NCI-H345 treated with DMSO at 0.1 percent for 48 hours (cell line): ENCODE data around the gene IL1RN.

Source experiments
- DNase-seq: peaks from one replicate; lab custom pipeline; 2025; ENCODE audit not compliant: unreplicated experiment; lab: John Stamatoyannopoulos, UW

The IL1RN gene

GRCh38 chr2:113103277-113103676 is 24.1 kb upstream of the IL1RN start:
- no peak for DNase-seq

- no peak for DNase-seq
These were observed 23.3 kb upstream of the IL1RN start for GRCh38 chr2:113104054-113104611.

- no peak for DNase-seq
These were observed 22.2 kb upstream of the IL1RN start for GRCh38 chr2:113105047-113105785.

GRCh38 chr2:113111121-113111520 is 16.3 kb upstream of the IL1RN start:
- DNase-seq: no peak

GRCh38 chr2:113111823-113112287 is 15.5 kb upstream of the IL1RN start:
- no peak for DNase-seq

GRCh38 chr2:113112441-113112840 is 15.0 kb upstream of the IL1RN start:
- no peak for DNase-seq

GRCh38 chr2:113112871-113113270 is 14.5 kb upstream of the IL1RN start:
- DNase-seq: no peak

- DNase-seq: no peak
These were observed 13.6 kb upstream of the IL1RN start for GRCh38 chr2:113113807-113114206.

GRCh38 chr2:113114224-113114945 is 13.0 kb upstream of the IL1RN start:
- DNase-seq: no peak

GRCh38 chr2:113114996-113115395 is 12.4 kb upstream of the IL1RN start:
- DNase-seq: no peak

- no peak for DNase-seq
These were observed 11.1 kb upstream of the IL1RN start for GRCh38 chr2:113116100-113116958.

GRCh38 chr2:113117541-113118262 is 9.7 kb upstream of the IL1RN start:
- DNase-seq: no peak

GRCh38 chr2:113118263-113118657 is 9.1 kb upstream of the IL1RN start:
- DNase-seq: no peak

GRCh38 chr2:113119111-113119510 is 8.3 kb upstream of the IL1RN start:
- DNase-seq: no peak

GRCh38 chr2:113120861-113121260 is 6.5 kb upstream of the IL1RN start:
- no peak for DNase-seq

GRCh38 chr2:113122364-113122763 is 5.0 kb upstream of the IL1RN start:
- DNase-seq: no peak

- DNase-seq: no peak
These were observed 3.7 kb upstream of the IL1RN start for GRCh38 chr2:113123726-113124125.

- DNase-seq: no peak
These were observed 3.0 kb upstream of the IL1RN start for GRCh38 chr2:113124181-113124961.

GRCh38 chr2:113124984-113125855 is 2.2 kb upstream of the IL1RN start:
- DNase-seq: no peak
